Adrenal gland (tissue), 12 donors: ENCODE results near the gene SLC12A4. TPM values are rescaled to one million over a fixed set of nuclear protein-coding genes. Genes with fewer than 3 reads are reported as not detected.
"Not testable (repeated sequence)": the region's sequence is repeated elsewhere in the genome, so short reads cannot be mapped to it uniquely, and the experiment has no call there.

ENCODE experiments used
- DNase-seq, 7 donors: peaks; one replicate each; pipeline ENCODE4 v3.0.0-alpha.2; 2019 to 2020
- H3K27ac ChIP-seq, 5 donors: fragments of 200-600 bp; sonication (generic) in 4 of 5; 1 replicate in 3 of 5; 2 replicates in 2 of 5; pipeline versions ENCODE4 v1.5.1 to v1.8.0; 2016 to 2020; ENCODE audit warnings: mild to moderate bottlenecking in 1 of 5
- H3K27me3 ChIP-seq: fragments of 200-600 bp; 2 replicates; pipeline ENCODE4 v1.8.0; 2021
- H3K36me3 ChIP-seq, 2 donors: fragments of 200-600 bp; replicated peaks in 1 of 2; 1 replicate in 1 of 2; 2 replicates in 1 of 2; pipeline versions ENCODE4 v1.5.1 to v1.8.0; 2018 to 2022
- H3K4me1 ChIP-seq, 2 donors: fragments of 200-600 bp; replicated peaks in 1 of 2; 1 replicate in 1 of 2; 2 replicates in 1 of 2; pipeline versions ENCODE4 v1.5.1 to v1.8.0; 2018 to 2021
- H3K4me3 ChIP-seq, 4 donors: fragments of 200-600 bp; sonication (generic) in 3 of 4; one replicate each; pipeline ENCODE4 v1.5.1; 2016 to 2018
- H3K9me3 ChIP-seq, 3 donors: fragments of 200-600 bp; sonication (generic) in 1 of 3; replicated peaks in 1 of 3; 1 replicate in 2 of 3; 2 replicates in 1 of 3; pipeline versions ENCODE4 v1.5.1 to v1.8.0; 2016 to 2021
- CTCF ChIP-seq, 6 experiments: fragments of 450-650 bp in 4 of 6; fragments of 200-600 bp in 2 of 6; sonication (generic) in 1 of 6; IDR thresholded peaks; 1 replicate in 5 of 6; 2 replicates in 1 of 6; pipeline versions ENCODE4 v1.5.1 to v1.8.0; 2016 to 2021; ENCODE audit warnings: antibody characterized with exemption in 6 of 6, mild to moderate bottlenecking in 2 of 6, moderate library complexity in 1 of 6
- POLR2A ChIP-seq, 2 donors: fragments of 450-650 bp; IDR thresholded peaks; one replicate each; pipeline ENCODE4 v1.6.1; 2017; ENCODE audit warnings: antibody characterized with exemption in 2 of 2, mild to moderate bottlenecking in 2 of 2, moderate library complexity in 1 of 2
- WGBS, 4 donors: extraction: QIAGEN DNeasy Blood & Tissue Kit in 2 of 4; methylation state at CpG; one replicate each; pipeline versions ENCODE4 v1.1.5 to v1.1.7; 2013 to 2017; 5-methylcytosine and 5-hydroxymethylcytosine counted together
- intact Hi-C, 2 donors: fragments of 100-400 bp; cut with DNase I; formaldehyde crosslinking; loops; one replicate each; pipeline versions ENCODE4 v1.14.1 to v1.15.0; 2022 to 2023
- polyA plus RNA-seq, 3 donors: library from polyadenylated mRNA; stranded (reverse); fragments of 200-250 nt in 2 of 3; fragments of 350-450 nt in 1 of 3; fragmentation: Illumina TruSeq in 1 of 3; extraction: RNeasy Lipid Tissue Mini Kit (QIAGEN cat#74804) in 1 of 3; gene quantifications; one replicate each; pipeline ENCODE4 v1.2.3, GENCODE V29; 2013 to 2014
- total RNA-seq, 9 donors: library from RNA; depleted of rRNA in 4 of 9; stranded (reverse); fragments of >200 nt in 4 of 9; fragments of 120-200 nt in 1 of 9; fragmentation: NEBNext Ultra II Directional in 1 of 9; extraction: Animal tissue kit (Norgen Biotek cat#: 25700) in 1 of 9; gene quantifications; one replicate each; pipeline versions ENCODE4 v1.1.0 to v1.2.4, GENCODE V29; 2013 to 2023
- donor health status: healthy with polysubstance abuse.
- donor health status: Bipolar disorder and iron deficiency.
- donor health status: DM: yes; HTN: yes; CAD: no.
- donor health status: DM: no; HTN: no; CAD: no.
- donor health status: DM: no; HTN: no; CAD: no.
- donor health status: DM: yes; HTN: yes; CAD: no.

The SLC12A4 gene
- total and polyA plus RNA-seq, 12 donors, result 15.4 to 111 (median 72.7) TPM

- Histone ChIP-seq H3K4me1 (peaks cover 9 to 15% of the 10 kb centered on the region in 2 donors), H3K36me3 (no peaks in the 10 kb centered on the region), H3K4me3 (no peak overlapping the region), H3K27ac (peak overlapping the region in 4 of 5 donors; percentile 33 to 85 (median 78)), H3K27me3 (no peaks in the 10 kb centered on the region), H3K9me3 (no peaks in the 10 kb centered on the region)
- intact Hi-C loops, result no loop called here
- TF ChIP-seq CTCF (IDR thresholded peaks at IDR 0.05) (no peak), POLR2A (IDR thresholded peaks at IDR 0.05) (no peak)
- DNase-seq, result peak in 3 of 7 donors; percentile 44 to 55 (median 54)
- 52 to 71% (median 58%) methylated on average over 4 to 6 of the region's 6 CpGs for WGBS, 4 donors
Observed at GRCh38 chr16:67917140-67917851, 51.1 kb downstream of the SLC12A4 start.

- peaks cover 9 to 15% of the 10 kb centered on the region in 2 donors for H3K4me1 ChIP-seq
- H3K4me3 ChIP-seq, result no peak overlapping the region
- DNase-seq, result no peak
- intact Hi-C loops, result no loop called here
- no peaks in the 10 kb centered on the region for H3K27me3 ChIP-seq
- H3K36me3 ChIP-seq, result peaks cover 0 to 10% of the 10 kb centered on the region in 2 donors
- no peaks in the 10 kb centered on the region for H3K9me3 ChIP-seq
- 79 to 87% (median 83%) methylated on average over 5 to 7 of the region's 7 CpGs for WGBS, 4 donors
- peak overlapping the region in 2 of 5 donors; percentile 84 to 85 for H3K27ac ChIP-seq
- TF ChIP-seq POLR2A (IDR thresholded peaks at IDR 0.05), result no peak
- no peak for TF ChIP-seq CTCF (IDR thresholded peaks at IDR 0.05)
Observed at GRCh38 chr16:67915831-67916723, 52.4 kb downstream of the SLC12A4 start.

- H3K4me3 ChIP-seq, intact Hi-C loops, DNase-seq, H3K27ac ChIP-seq, H3K27me3 ChIP-seq, H3K9me3 ChIP-seq: not testable (repeated sequence)
- WGBS, 4 donors, result 80 to 100% (median 92%) methylated on average over 1 to 2 of the region's 2 CpGs; no CpG with 5 or more reads in 1 of the 4 donors
- Histone ChIP-seq H3K36me3 (peaks cover 0 to 14% of the 10 kb centered on the region in 2 donors), H3K4me1 (peaks cover 9 to 15% of the 10 kb centered on the region in 2 donors)
Observed at GRCh38 chr16:67915496-67915769, 53.0 kb downstream of the SLC12A4 start.

GRCh38 chr16:67914758-67915495 lies 53.5 kb downstream of the SLC12A4 start:
- Histone ChIP-seq H3K4me3 (no peak overlapping the region), H3K27me3 (no peaks in the 10 kb centered on the region), H3K4me1 (peaks cover 9 to 15% of the 10 kb centered on the region in 2 donors), H3K9me3 (no peaks in the 10 kb centered on the region), H3K36me3 (peaks cover 0 to 17% of the 10 kb centered on the region in 2 donors), H3K27ac (no peak overlapping the region)
- intact Hi-C loops, result no loop called here
- DNase-seq, result no peak
- TF ChIP-seq POLR2A (IDR thresholded peaks at IDR 0.05), result no peak
- TF ChIP-seq CTCF (IDR thresholded peaks at IDR 0.05), result no peak
- 76 to 85% (median 79%) methylated on average over 7 of the region's 7 CpGs for WGBS, 4 donors
